ENCODE results near the gene RABEP1. TPM values are rescaled to one million over a fixed set of nuclear protein-coding genes. Genes with fewer than 3 reads are reported as not detected.

The RABEP1 gene
- total RNA-seq, 1 experiment from 2014 or later = 24.4 TPM

DNA sequence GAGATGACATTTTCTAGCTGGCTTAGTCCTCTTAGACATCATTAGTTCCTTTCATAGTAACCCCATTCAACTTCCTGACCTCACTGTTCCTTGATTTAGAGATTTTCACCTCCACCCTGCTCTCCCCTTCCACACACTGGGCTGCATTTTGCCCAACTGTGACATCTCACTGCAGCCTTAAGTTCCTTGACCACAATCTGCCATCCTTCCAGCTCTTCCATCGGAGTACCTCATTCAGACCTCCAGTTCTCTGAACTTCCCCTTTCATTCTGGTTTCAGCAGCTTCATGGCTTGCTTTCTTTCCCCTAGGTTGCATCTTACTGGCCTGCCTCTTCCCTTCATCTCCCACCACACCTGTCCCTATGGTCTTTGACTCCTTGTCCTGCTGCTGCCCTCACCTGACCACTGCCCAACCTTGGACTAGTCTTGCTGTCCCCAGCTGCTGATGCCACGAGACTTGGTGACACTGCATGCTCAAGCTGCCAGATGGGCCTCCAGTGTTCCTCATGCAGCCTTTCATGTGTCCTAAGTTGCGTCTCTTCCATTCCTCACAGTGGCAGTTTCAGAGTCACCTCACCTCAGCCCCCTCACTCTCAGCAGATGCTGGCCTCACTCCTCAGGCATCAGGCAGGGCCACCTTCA lies 96.6 kb downstream of the RABEP1 start:
- Histone ChIP-seq H3K9me3 (ENCODE audit: low read length) (no peaks in the 10 kb centered on the region), H3K36me3 (ENCODE audit: low read depth, low read length) (peaks cover 34% of the 10 kb centered on the region; the same call in 1 of the 2 replicates), H3K27me3 (ENCODE audit: low read length) (no peaks in the 10 kb centered on the region), H3K4me2 (ENCODE audit: low read length) (no peak overlapping the region), H4K20me1 (ENCODE audit: low read length) (no peaks in the 10 kb centered on the region), H3K79me2 (ENCODE audit: low read length) (no peaks in the 10 kb centered on the region), H3K27ac (ENCODE audit: low read length) (no peak overlapping the region), H3K4me1 (ENCODE audit: insufficient read depth, low read length) (peaks cover 7% of the 10 kb centered on the region), H3K9me2 (replicated peaks; ENCODE audit: low read length) (no peaks in the 10 kb centered on the region), H3K4me3 (ENCODE audit: low read length) (no peak overlapping the region), H3F3A (ENCODE audit: low read length, unreplicated experiment) (no peaks in the 10 kb centered on the region), H3K9ac (ENCODE audit: low read length) (no peak overlapping the region), H2AFZ (ENCODE audit: low read length) (no peak overlapping the region)
- intact Hi-C loops (cut with micrococcal nuclease) = no loop called here
- CTCF ChIA-PET = no interaction called here
- DNase-seq (no peak), ATAC-seq (no peak)
- POLR2A ChIA-PET (ENCODE audit: unreplicated experiment) = no interaction called here
- BruUV-seq (replicated peaks) = no TSS peak
- TF ChIP-seq EZH2 (IDR thresholded peaks at IDR 0.05; ENCODE audit: low read length, unreplicated experiment) = no peak
- TF ChIP-seq, protein P1, sequence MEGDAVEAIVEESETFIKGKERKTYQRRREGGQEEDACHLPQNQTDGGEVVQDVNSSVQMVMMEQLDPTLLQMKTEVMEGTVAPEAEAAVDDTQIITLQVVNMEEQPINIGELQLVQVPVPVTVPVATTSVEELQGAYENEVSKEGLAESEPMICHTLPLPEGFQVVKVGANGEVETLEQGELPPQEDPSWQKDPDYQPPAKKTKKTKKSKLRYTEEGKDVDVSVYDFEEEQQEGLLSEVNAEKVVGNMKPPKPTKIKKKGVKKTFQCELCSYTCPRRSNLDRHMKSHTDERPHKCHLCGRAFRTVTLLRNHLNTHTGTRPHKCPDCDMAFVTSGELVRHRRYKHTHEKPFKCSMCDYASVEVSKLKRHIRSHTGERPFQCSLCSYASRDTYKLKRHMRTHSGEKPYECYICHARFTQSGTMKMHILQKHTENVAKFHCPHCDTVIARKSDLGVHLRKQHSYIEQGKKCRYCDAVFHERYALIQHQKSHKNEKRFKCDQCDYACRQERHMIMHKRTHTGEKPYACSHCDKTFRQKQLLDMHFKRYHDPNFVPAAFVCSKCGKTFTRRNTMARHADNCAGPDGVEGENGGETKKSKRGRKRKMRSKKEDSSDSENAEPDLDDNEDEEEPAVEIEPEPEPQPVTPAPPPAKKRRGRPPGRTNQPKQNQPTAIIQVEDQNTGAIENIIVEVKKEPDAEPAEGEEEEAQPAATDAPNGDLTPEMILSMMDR (conservative IDR thresholded peaks at IDR 0.05; ENCODE audit: low read depth, low read length) = no peak
- no peak for TF ChIP-seq EZH2phosphoT487 (IDR thresholded peaks at IDR 0.05; ENCODE audit: borderline replicate concordance, low read length)

DNA sequence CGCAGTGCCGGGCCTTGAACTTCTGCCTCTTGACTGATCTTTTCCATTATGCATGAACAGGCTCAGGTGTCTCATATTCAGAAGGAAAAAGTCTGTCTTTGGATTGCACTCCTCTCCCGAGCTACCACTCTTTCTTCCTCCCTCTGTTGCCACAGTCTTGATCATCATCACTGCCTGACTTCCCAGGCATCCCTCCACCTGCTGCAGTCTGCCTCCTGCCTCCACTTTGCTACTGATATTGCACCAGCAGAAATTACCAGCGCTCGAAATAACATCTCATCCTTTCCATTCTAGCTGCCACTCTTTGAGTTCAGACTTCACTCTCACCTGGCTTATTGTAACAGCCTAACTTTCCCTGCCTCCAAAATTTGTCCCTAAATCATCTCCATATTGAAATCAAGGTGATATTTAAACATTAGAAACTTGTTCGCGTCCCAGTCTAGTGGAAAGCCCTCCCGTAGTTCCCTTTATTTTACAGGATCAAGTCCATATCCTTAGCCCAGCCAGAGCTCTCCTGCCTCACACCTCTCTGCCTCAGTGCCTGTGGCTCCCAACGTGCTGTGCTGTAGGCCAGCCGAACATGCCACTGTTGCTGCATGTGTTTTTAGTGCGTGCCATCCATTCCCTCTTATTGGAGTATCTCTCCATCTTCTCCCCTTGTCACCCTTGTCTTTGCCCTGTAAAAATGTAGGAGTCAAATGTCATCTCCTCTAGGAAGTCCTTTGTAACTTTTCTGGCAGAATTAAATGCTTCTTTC lies 97.4 kb downstream of the RABEP1 start:
- BruUV-seq (replicated peaks) = no TSS peak
- H4K20me1 ChIP-seq (ENCODE audit: low read length) = no peaks in the 10 kb centered on the region
- H3K4me1 ChIP-seq (ENCODE audit: insufficient read depth, low read length) = peaks cover 7% of the 10 kb centered on the region
- POLR2A ChIA-PET (ENCODE audit: unreplicated experiment) = no interaction called here
- no peaks in the 10 kb centered on the region for H3K27me3 ChIP-seq (ENCODE audit: low read length)
- no peaks in the 10 kb centered on the region for H3K79me2 ChIP-seq (ENCODE audit: low read length)
- no peak overlapping the region for H3K27ac ChIP-seq (ENCODE audit: low read length)
- H3K4me3 ChIP-seq (ENCODE audit: low read length) = no peak overlapping the region
- intact Hi-C loops (cut with micrococcal nuclease) = no loop called here
- TF ChIP-seq EZH2 (IDR thresholded peaks at IDR 0.05; ENCODE audit: low read length, unreplicated experiment) (no peak), EZH2phosphoT487 (IDR thresholded peaks at IDR 0.05; ENCODE audit: borderline replicate concordance, low read length) (no peak)
- TF ChIP-seq, protein P1 (conservative IDR thresholded peaks at IDR 0.05; ENCODE audit: low read depth, low read length) = no peak
- no peaks in the 10 kb centered on the region for H3F3A ChIP-seq (ENCODE audit: low read length, unreplicated experiment)
- H3K9me2 ChIP-seq (replicated peaks; ENCODE audit: low read length) = no peaks in the 10 kb centered on the region
- CTCF ChIA-PET = no interaction called here
- H3K9me3 ChIP-seq (ENCODE audit: low read length) = no peaks in the 10 kb centered on the region
- no peak overlapping the region for H3K4me2 ChIP-seq (ENCODE audit: low read length)
- H3K36me3 ChIP-seq (ENCODE audit: low read depth, low read length) = peaks cover 42% of the 10 kb centered on the region
- DNase-seq = no peak
- no peak for ATAC-seq
- no peak overlapping the region for H3K9ac ChIP-seq (ENCODE audit: low read length)
- H2AFZ ChIP-seq (ENCODE audit: low read length) = no peak overlapping the region
